Breast epithelium (tissue), 4 donors: ENCODE data around the gene RMP24.

Experiments
- DNase-seq, 2 donors: peaks; one replicate each; pipeline ENCODE4 v3.0.0-alpha.2; 2019; ENCODE audit warnings: low spot score in 2 of 2
- H3K27ac ChIP-seq, 2 donors: fragments of 200-600 bp; sonication (generic) in 1 of 2; one replicate each; pipeline ENCODE4 v1.5.1; 2016 to 2019; ENCODE audit warnings: mild to moderate bottlenecking in 1 of 2
- H3K27me3 ChIP-seq, 2 donors: fragments of 200-600 bp; sonication (generic) in 1 of 2; one replicate each; pipeline versions ENCODE4 v1.5.1 to v1.6.0; 2017 to 2019; ENCODE audit warnings: control low read depth in 1 of 2, mild to moderate bottlenecking in 1 of 2
- H3K36me3 ChIP-seq: fragments of 200-600 bp; one replicate; pipeline ENCODE4 v1.5.1; 2019
- H3K4me1 ChIP-seq, 2 donors: fragments of 200-600 bp; sonication (generic); one replicate each; pipeline ENCODE4 v1.5.1; 2016 to 2019; ENCODE audit warnings: control low read depth in 1 of 2
- H3K4me3 ChIP-seq, 3 donors: fragments of 200-600 bp; sonication (generic); 1 replicate in 2 of 3; 2 replicates in 1 of 3; pipeline ENCODE4 v1.5.1; 2016 to 2019; ENCODE audit warnings: mild to moderate bottlenecking in 3 of 3, moderate library complexity in 2 of 3
- H3K9me3 ChIP-seq, 2 donors: fragments of 200-600 bp; sonication (generic) in 1 of 2; one replicate each; pipeline ENCODE4 v1.5.1; 2016 to 2019; ENCODE audit warnings: control low read depth in 1 of 2
- POLR2A ChIP-seq: fragments of 450-650 bp; IDR thresholded peaks from one replicate; pipeline ENCODE4 v1.6.1; 2016; ENCODE audit warnings: antibody characterized with exemption, mild to moderate bottlenecking, moderate library complexity
- POLR2AphosphoS5 ChIP-seq, 3 donors: sonication (generic); formaldehyde crosslinking; IDR thresholded peaks; one replicate each; pipeline ENCODE4 v1.6.1; 2017; ENCODE audit warnings: antibody characterized with exemption in 3 of 3
- intact Hi-C: fragments of 100-400 bp; cut with DNase I; formaldehyde crosslinking; loops from one replicate; pipeline ENCODE4 v1.15.1; 2023; ENCODE audit warnings: low total_unique reads
- TF ChIP-seq, protein P1 (sequence below), 3 donors: fragments of 450-650 bp; IDR thresholded peaks; one replicate each; pipeline ENCODE4 v1.5.1; 2016 to 2017; ENCODE audit warnings: antibody characterized with exemption in 3 of 3, mild to moderate bottlenecking in 3 of 3, moderate library complexity in 3 of 3

Gene RMP24

DNA sequence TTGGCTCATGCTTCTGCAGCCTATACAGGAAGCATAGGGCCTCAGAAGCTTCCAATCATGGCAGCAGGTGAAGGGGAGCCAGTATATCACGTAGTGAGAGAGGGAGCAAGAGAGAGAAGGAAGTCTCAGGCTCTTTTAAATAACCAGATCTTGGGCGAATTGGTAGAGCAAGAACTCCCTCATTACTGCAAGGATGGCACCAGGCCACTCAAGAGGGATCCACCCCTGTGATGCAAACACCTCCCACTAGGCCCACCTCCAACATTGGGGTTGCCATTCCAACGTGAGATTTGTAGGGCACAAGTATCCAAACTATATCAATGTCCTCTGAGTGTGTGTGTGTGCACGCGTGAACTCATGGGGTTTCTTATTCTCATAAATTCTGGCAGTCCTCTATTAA is 37.6 kb upstream of the RMP24 start:
- DNase-seq = no peak
- intact Hi-C loops = no loop called here
- H3K27ac ChIP-seq = no peak overlapping the region
- H3K36me3 ChIP-seq = no peaks in the 10 kb centered on the region
- H3K4me3 ChIP-seq = no peak overlapping the region
- TF ChIP-seq POLR2AphosphoS5 (IDR thresholded peaks at IDR 0.05) (no peak), POLR2A (no peak)
- TF ChIP-seq, protein P1, sequence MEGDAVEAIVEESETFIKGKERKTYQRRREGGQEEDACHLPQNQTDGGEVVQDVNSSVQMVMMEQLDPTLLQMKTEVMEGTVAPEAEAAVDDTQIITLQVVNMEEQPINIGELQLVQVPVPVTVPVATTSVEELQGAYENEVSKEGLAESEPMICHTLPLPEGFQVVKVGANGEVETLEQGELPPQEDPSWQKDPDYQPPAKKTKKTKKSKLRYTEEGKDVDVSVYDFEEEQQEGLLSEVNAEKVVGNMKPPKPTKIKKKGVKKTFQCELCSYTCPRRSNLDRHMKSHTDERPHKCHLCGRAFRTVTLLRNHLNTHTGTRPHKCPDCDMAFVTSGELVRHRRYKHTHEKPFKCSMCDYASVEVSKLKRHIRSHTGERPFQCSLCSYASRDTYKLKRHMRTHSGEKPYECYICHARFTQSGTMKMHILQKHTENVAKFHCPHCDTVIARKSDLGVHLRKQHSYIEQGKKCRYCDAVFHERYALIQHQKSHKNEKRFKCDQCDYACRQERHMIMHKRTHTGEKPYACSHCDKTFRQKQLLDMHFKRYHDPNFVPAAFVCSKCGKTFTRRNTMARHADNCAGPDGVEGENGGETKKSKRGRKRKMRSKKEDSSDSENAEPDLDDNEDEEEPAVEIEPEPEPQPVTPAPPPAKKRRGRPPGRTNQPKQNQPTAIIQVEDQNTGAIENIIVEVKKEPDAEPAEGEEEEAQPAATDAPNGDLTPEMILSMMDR (IDR thresholded peaks at IDR 0.05) = no peak
- H3K27me3 ChIP-seq = no peaks in the 10 kb centered on the region
- H3K9me3 ChIP-seq = peaks cover 4 to 9% of the 10 kb centered on the region in 2 donors
- no peaks in the 10 kb centered on the region for H3K4me1 ChIP-seq

GRCh38 chr18:35935805-35936204 is 36.7 kb upstream of the RMP24 start:
- intact Hi-C loops = no loop called here
- no peak for DNase-seq
- Histone ChIP-seq H3K27ac (no peak overlapping the region), H3K36me3 (no peaks in the 10 kb centered on the region), H3K27me3 (no peaks in the 10 kb centered on the region), H3K4me1 (no peaks in the 10 kb centered on the region), H3K9me3 (no peaks in the 10 kb centered on the region), H3K4me3 (no peak overlapping the region)
- TF ChIP-seq POLR2A (no peak), POLR2AphosphoS5 (IDR thresholded peaks at IDR 0.05) (no peak)
- TF ChIP-seq, protein P1 (IDR thresholded peaks at IDR 0.05) = no peak

GRCh38 chr18:35936951-35937350 is 35.5 kb upstream of the RMP24 start:
- no peak overlapping the region for H3K27ac ChIP-seq
- intact Hi-C loops = no loop called here
- TF ChIP-seq POLR2AphosphoS5 (IDR thresholded peaks at IDR 0.05) (no peak), POLR2A (no peak)
- TF ChIP-seq, protein P1 (IDR thresholded peaks at IDR 0.05) = no peak
- no peaks in the 10 kb centered on the region for H3K27me3 ChIP-seq
- no peaks in the 10 kb centered on the region for H3K4me1 ChIP-seq
- H3K4me3 ChIP-seq = no peak overlapping the region
- H3K36me3 ChIP-seq = no peaks in the 10 kb centered on the region
- no peaks in the 10 kb centered on the region for H3K9me3 ChIP-seq
- no peak for DNase-seq

GRCh38 chr18:35938158-35938557 is 34.3 kb upstream of the RMP24 start:
- Histone ChIP-seq H3K4me1 (no peaks in the 10 kb centered on the region), H3K27me3 (no peaks in the 10 kb centered on the region), H3K27ac (peak overlapping the region in 1 of 2 donors; percentile 31), H3K36me3 (no peaks in the 10 kb centered on the region), H3K9me3 (no peaks in the 10 kb centered on the region), H3K4me3 (no peak overlapping the region)
- intact Hi-C loops = no loop called here
- no peak for DNase-seq
- TF ChIP-seq POLR2A (no peak), POLR2AphosphoS5 (IDR thresholded peaks at IDR 0.05) (no peak)
- TF ChIP-seq, protein P1 (IDR thresholded peaks at IDR 0.05) = no peak

DNA sequence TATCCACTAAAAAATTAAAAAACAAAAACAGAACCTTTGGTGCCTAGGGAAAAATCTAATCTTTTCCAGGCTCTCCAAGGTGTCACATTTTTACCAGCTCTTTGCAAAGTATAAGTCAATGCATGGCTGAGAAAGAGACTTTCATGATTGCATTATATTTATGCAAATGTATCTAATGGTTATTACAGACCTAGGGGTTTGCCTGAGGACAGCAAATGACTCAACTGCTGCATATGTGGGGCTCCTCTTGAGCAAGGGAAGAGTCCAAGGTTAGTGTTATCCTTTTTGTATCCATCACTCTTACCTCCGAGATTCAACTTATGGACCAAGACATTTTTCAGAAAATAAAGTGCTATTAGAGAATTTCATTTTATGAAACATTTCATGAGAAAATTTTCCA is 33.9 kb upstream of the RMP24 start:
- H3K9me3 ChIP-seq = no peaks in the 10 kb centered on the region
- intact Hi-C loops = no loop called here
- no peaks in the 10 kb centered on the region for H3K36me3 ChIP-seq
- no peak for DNase-seq
- no peak for TF ChIP-seq POLR2A
- TF ChIP-seq POLR2AphosphoS5 (IDR thresholded peaks at IDR 0.05) = no peak
- TF ChIP-seq, protein P1 (IDR thresholded peaks at IDR 0.05) = no peak
- no peaks in the 10 kb centered on the region for H3K27me3 ChIP-seq
- peak overlapping the region in 1 of 2 donors; percentile 31 for H3K27ac ChIP-seq
- no peak overlapping the region for H3K4me3 ChIP-seq
- no peaks in the 10 kb centered on the region for H3K4me1 ChIP-seq
